ENCODE data around the gene EXOC7. TPM values are rescaled to one million over a fixed set of nuclear protein-coding genes. Genes with fewer than 3 reads are reported as not detected.

The EXOC7 gene
- polyA plus RNA-seq, 1 donor (not counting 4 experiments of a cell fraction or from before 2014, with no cell fraction given), result 60.6 TPM

- no peak overlapping the region for H3K9ac ChIP-seq (ENCODE audit: control insufficient read depth, extremely low read depth, insufficient read depth, low read length)
- H3K27ac ChIP-seq (ENCODE audit: control insufficient read depth, insufficient read depth, low read length), result no peak overlapping the region
- no peak overlapping the region for H3K4me2 ChIP-seq (ENCODE audit: control insufficient read depth, extremely low read depth, insufficient read depth, low read depth, low read length)
- TF ChIP-seq CTCF (optimal IDR thresholded peaks at IDR 0.05 in 1 of 3, IDR thresholded peaks at IDR 0.05 in 1 of 3, conservative IDR thresholded peaks at IDR 0.05 in 1 of 3; ENCODE audit: extremely low read depth in 1 of 3, insufficient read depth in 2 of 3, low read length in 3 of 3) (no peak), EZH2 (IDR thresholded peaks at IDR 0.05; ENCODE audit: low read length) (no peak)
- no peaks in the 10 kb centered on the region for H4K20me1 ChIP-seq (ENCODE audit: control insufficient read depth, extremely low read depth, insufficient read depth, low read length)
- H3K9me3 ChIP-seq (ENCODE audit: control insufficient read depth, low read depth, low read length), result no peaks in the 10 kb centered on the region
- H3K27me3 ChIP-seq (ENCODE audit: control insufficient read depth, extremely low read depth, insufficient read depth, low read length), result peaks cover 5% of the 10 kb centered on the region
- H3K4me1 ChIP-seq (ENCODE audit: control insufficient read depth, extremely low read depth, insufficient read depth, low read length), result peaks cover 3% of the 10 kb centered on the region
- no peak overlapping the region for H2AFZ ChIP-seq (ENCODE audit: control insufficient read depth, low read length)
- no peak for DNase-seq (ENCODE audit: low read depth, low spot score)
- H3K36me3 ChIP-seq (ENCODE audit: control insufficient read depth in 2 of 2, extremely low read depth in 1 of 2, insufficient read depth in 2 of 2, low read length in 2 of 2), result no peaks in the 10 kb centered on the region
- FAIRE-seq, result no peak
- dilution Hi-C loops (cut with MboI; ENCODE audit: extremely low pct_ligation_motif_present, low sequenced_read_pairs), result no loop called here
- H3K9me1 ChIP-seq (ENCODE audit: control insufficient read depth, extremely low read depth, insufficient read depth, low read length), result no peaks in the 10 kb centered on the region
- no peak overlapping the region for H3K4me3 ChIP-seq (ENCODE audit: control insufficient read depth in 2 of 3, extremely low read depth in 1 of 3, insufficient read depth in 2 of 3, low read depth in 1 of 3, low read length in 3 of 3)
- H3K79me2 ChIP-seq (ENCODE audit: control insufficient read depth, insufficient read depth, low read length), result no peaks in the 10 kb centered on the region
These were observed 19.6 kb upstream of the EXOC7 start for GRCh38 chr17:76123191-76123499.

- Histone ChIP-seq H3K4me3 (ENCODE audit: control insufficient read depth in 2 of 3, extremely low read depth in 1 of 3, insufficient read depth in 2 of 3, low read depth in 1 of 3, low read length in 3 of 3) (no peak overlapping the region), H3K9ac (ENCODE audit: control insufficient read depth, extremely low read depth, insufficient read depth, low read length) (no peak overlapping the region), H3K27ac (ENCODE audit: control insufficient read depth, insufficient read depth, low read length) (no peak overlapping the region), H3K9me1 (ENCODE audit: control insufficient read depth, extremely low read depth, insufficient read depth, low read length) (no peaks in the 10 kb centered on the region), H3K27me3 (ENCODE audit: control insufficient read depth, extremely low read depth, insufficient read depth, low read length) (peaks cover 5% of the 10 kb centered on the region), H2AFZ (ENCODE audit: control insufficient read depth, low read length) (no peak overlapping the region), H4K20me1 (ENCODE audit: control insufficient read depth, extremely low read depth, insufficient read depth, low read length) (no peaks in the 10 kb centered on the region), H3K4me2 (ENCODE audit: control insufficient read depth, extremely low read depth, insufficient read depth, low read depth, low read length) (no peak overlapping the region), H3K36me3 (ENCODE audit: control insufficient read depth in 2 of 2, extremely low read depth in 1 of 2, insufficient read depth in 2 of 2, low read length in 2 of 2) (no peaks in the 10 kb centered on the region), H3K9me3 (ENCODE audit: control insufficient read depth, low read depth, low read length) (no peaks in the 10 kb centered on the region), H3K79me2 (ENCODE audit: control insufficient read depth, insufficient read depth, low read length) (no peaks in the 10 kb centered on the region), H3K4me1 (ENCODE audit: control insufficient read depth, extremely low read depth, insufficient read depth, low read length) (peaks cover 3% of the 10 kb centered on the region)
- no peak for TF ChIP-seq CTCF (optimal IDR thresholded peaks at IDR 0.05 in 1 of 3, IDR thresholded peaks at IDR 0.05 in 1 of 3, conservative IDR thresholded peaks at IDR 0.05 in 1 of 3; ENCODE audit: extremely low read depth in 1 of 3, insufficient read depth in 2 of 3, low read length in 3 of 3)
- TF ChIP-seq EZH2 (IDR thresholded peaks at IDR 0.05; ENCODE audit: low read length), result no peak
- dilution Hi-C loops (cut with MboI; ENCODE audit: extremely low pct_ligation_motif_present, low sequenced_read_pairs), result no loop called here
- no peak for FAIRE-seq
- no peak for DNase-seq (ENCODE audit: low read depth, low spot score)
These were observed 19.0 kb upstream of the EXOC7 start for GRCh38 chr17:76122431-76123190.

Data from keratinocyte (primary cell).